ENCODE data around the gene AGAP1. TPM values are rescaled to one million over a fixed set of nuclear protein-coding genes. Genes with fewer than 3 reads are reported as not detected.

AGAP1 gene
- polyA plus RNA-seq, 2 of the 4 experiments (the other 2 are of a cell fraction), result 20.2 to 21.9 TPM

- DNase-seq (ENCODE audit: low read depth in 1 of 2, low spot score in 1 of 2) (no peak), ATAC-seq (no peak), FAIRE-seq (no peak)
- no peak overlapping the region for H3K4me2 ChIP-seq
- H3K9me3 ChIP-seq, result no peaks in the 10 kb centered on the region
- WGBS (ENCODE audit: missing lambda C conversion rate), result 92% methylated on average over 7 of the region's 10 CpGs
- no peak for TF ChIP-seq JUNB (IDR thresholded peaks at IDR 0.05)
- TF ChIP-seq TFCP2L1 (CRISPR knock-in tag; IDR thresholded peaks at IDR 0.05), result no peak
- TF ChIP-seq SMC3 (IDR thresholded peaks at IDR 0.05), result no peak
- TF ChIP-seq HOXA7 (CRISPR knock-in tag; IDR thresholded peaks at IDR 0.05), result no peak
- TF ChIP-seq FOSL2 (IDR thresholded peaks at IDR 0.05), result no peak
- TF ChIP-seq FOSL2 (CRISPR knock-in tag; IDR thresholded peaks at IDR 0.05), result no peak
- TF ChIP-seq HOXB13 (CRISPR knock-in tag; IDR thresholded peaks at IDR 0.05; ENCODE audit: low read depth), result no peak
- TF ChIP-seq GATA3 (IDR thresholded peaks at IDR 0.05; ENCODE audit: borderline replicate concordance), result no peak
- TF ChIP-seq BHLHE40 (IDR thresholded peaks at IDR 0.05; ENCODE audit: low read depth, low read length), result no peak
- TF ChIP-seq HEYL (CRISPR knock-in tag; IDR thresholded peaks at IDR 0.05), result no peak
- no peak for TF ChIP-seq EHMT2 (IDR thresholded peaks at IDR 0.05; ENCODE audit: low read depth)
- no peak for TF ChIP-seq RARB (CRISPR knock-in tag; IDR thresholded peaks at IDR 0.05)
- no peak for TF ChIP-seq BCL3 (IDR thresholded peaks at IDR 0.05)
- TF ChIP-seq KDM1A (IDR thresholded peaks at IDR 0.05; ENCODE audit: low read depth), result no peak
- no peaks in the 10 kb centered on the region for H3K4me1 ChIP-seq
- ChIA-PET CTCF (no interaction called here), POLR2A (no interaction called here)
- H3K27ac ChIP-seq, result no peak overlapping the region
- H3K4me3 ChIP-seq, result no peak overlapping the region
Observed at GRCh38 chr2:235952714-235953113, 458.9 kb downstream of the AGAP1 start.

GRCh38 chr2:235954281-235954680, 460.4 kb downstream of the AGAP1 start:
- ChIA-PET POLR2A (no interaction called here), CTCF (interaction anchor here (1.2 to 1.3 kb wide), 3 partner anchors 20 to 174 kb away, joined by 3 read pairs; no protein-coding TSS in a partner anchor)
- no peak overlapping the region for H3K27ac ChIP-seq
- DNase-seq (ENCODE audit: low read depth in 1 of 2, low spot score in 1 of 2) (no peak), FAIRE-seq (no peak), ATAC-seq (no peak)
- 92% methylated on average over 10 of the region's 10 CpGs for WGBS (ENCODE audit: missing lambda C conversion rate)
- H3K9me3 ChIP-seq, result no peaks in the 10 kb centered on the region
- no peaks in the 10 kb centered on the region for H3K4me1 ChIP-seq
- no peak for TF ChIP-seq HMGXB4 (CRISPR knock-in tag; IDR thresholded peaks at IDR 0.05; ENCODE audit: borderline replicate concordance)
- no peak for TF ChIP-seq RNF2 (IDR thresholded peaks at IDR 0.05; ENCODE audit: borderline replicate concordance, low read depth)
- no peak for TF ChIP-seq HOXB13 (CRISPR knock-in tag; IDR thresholded peaks at IDR 0.05; ENCODE audit: low read depth)
- no peak for TF ChIP-seq TFCP2L1 (CRISPR knock-in tag; IDR thresholded peaks at IDR 0.05)
- no peak for TF ChIP-seq HDAC2 (IDR thresholded peaks at IDR 0.05)
- no peak for TF ChIP-seq ZC3H11A (IDR thresholded peaks at IDR 0.05)
- TF ChIP-seq KDM5A (IDR thresholded peaks at IDR 0.05), result no peak
- H3K4me3 ChIP-seq, result no peak overlapping the region
- H3K4me2 ChIP-seq, result no peak overlapping the region

GRCh38 chr2:235954888-235955480, 461.1 kb downstream of the AGAP1 start:
- no peak for DNase-seq (ENCODE audit: low read depth in 1 of 2, low spot score in 1 of 2)
- 92% methylated on average over 13 of the region's 13 CpGs for WGBS (ENCODE audit: missing lambda C conversion rate)
- H3K9me3 ChIP-seq, result no peaks in the 10 kb centered on the region
- no peak overlapping the region for H3K27ac ChIP-seq
- H3K4me2 ChIP-seq, result no peak overlapping the region
- no peak for ATAC-seq
- FAIRE-seq, result no peak
- CTCF ChIA-PET, result interaction anchor here (1.0 to 1.6 kb wide), 6 partner anchors 8 to 175 kb away, joined by 3 to 4 read pairs (median 3); no protein-coding TSS in a partner anchor
- no peak for TF ChIP-seq EP300 (IDR thresholded peaks at IDR 0.05)
- no peak for TF ChIP-seq ATOH8 (CRISPR knock-in tag; IDR thresholded peaks at IDR 0.05; ENCODE audit: low read depth)
- TF ChIP-seq RAD21 (conservative IDR thresholded peaks at IDR 0.05 in 1 of 2, IDR thresholded peaks at IDR 0.05 in 1 of 2), result no peak
- no peak overlapping the region for H3K4me3 ChIP-seq
- POLR2A ChIA-PET, result no interaction called here
- no peaks in the 10 kb centered on the region for H3K4me1 ChIP-seq

All from A549 (cell line).